SH-SY5Y (cell line): ENCODE data around the gene MARCHF10.

Source experiments
- GATA2 ChIP-seq: IDR thresholded peaks from 2 replicates; pipeline ENCODE4 v1.6.1; 2011; ENCODE audit warnings: mild to moderate bottlenecking, low read depth, low read length
- GATA3 ChIP-seq: IDR thresholded peaks from 2 replicates; pipeline ENCODE4 v1.6.1; 2011; ENCODE audit warnings: low read depth, mild to moderate bottlenecking, low read length, moderate library complexity

- no peak for TF ChIP-seq GATA3
- no peak for TF ChIP-seq GATA2
These were observed 5.4 kb downstream of the MARCHF10 start for GRCh38 chr17:62802561-62803205.
